GM12864 (cell line): Measurements from ENCODE around the gene HP1BP3.

Experiments used
- DNase-seq: peaks from one replicate; pipeline ENCODE4 v3.0.0-alpha.2; 2011; ENCODE audit warnings: low read depth
- H3K4me3 ChIP-seq: 2 replicates; pipeline ENCODE4 v1.5.1; 2011; ENCODE audit warnings: mild to moderate bottlenecking, low read depth, low read length, control low read depth
- TF ChIP-seq, protein P1 (sequence below): IDR thresholded peaks from 2 replicates; pipeline ENCODE4 v1.5.1; 2011; ENCODE audit warnings: low read depth, mild to moderate bottlenecking, moderate library complexity, low read length, control low read depth, inconsistent platforms; ENCODE audit errors: missing control alignments

The HP1BP3 gene

DNA sequence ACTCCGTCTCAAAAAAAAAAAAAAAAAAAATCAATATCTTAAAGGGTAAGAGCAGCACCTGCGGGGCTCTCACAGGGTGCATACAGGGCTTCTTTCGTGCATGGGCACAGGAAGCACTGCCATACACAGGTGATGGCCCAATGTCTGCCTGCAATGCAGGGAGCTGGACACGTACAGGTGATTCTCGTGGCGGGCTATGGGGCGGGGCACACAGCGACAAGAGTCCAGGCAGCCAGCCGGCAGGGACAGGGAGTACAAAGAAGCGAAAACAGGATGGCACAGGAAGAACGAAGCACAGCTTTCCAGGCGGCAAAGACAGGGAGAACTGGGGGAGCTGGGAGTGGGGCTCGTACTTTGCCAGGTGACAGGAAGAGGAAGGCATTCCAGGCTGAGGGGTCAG, 70.9 kb downstream of the HP1BP3 start:
- TF ChIP-seq, protein P1, sequence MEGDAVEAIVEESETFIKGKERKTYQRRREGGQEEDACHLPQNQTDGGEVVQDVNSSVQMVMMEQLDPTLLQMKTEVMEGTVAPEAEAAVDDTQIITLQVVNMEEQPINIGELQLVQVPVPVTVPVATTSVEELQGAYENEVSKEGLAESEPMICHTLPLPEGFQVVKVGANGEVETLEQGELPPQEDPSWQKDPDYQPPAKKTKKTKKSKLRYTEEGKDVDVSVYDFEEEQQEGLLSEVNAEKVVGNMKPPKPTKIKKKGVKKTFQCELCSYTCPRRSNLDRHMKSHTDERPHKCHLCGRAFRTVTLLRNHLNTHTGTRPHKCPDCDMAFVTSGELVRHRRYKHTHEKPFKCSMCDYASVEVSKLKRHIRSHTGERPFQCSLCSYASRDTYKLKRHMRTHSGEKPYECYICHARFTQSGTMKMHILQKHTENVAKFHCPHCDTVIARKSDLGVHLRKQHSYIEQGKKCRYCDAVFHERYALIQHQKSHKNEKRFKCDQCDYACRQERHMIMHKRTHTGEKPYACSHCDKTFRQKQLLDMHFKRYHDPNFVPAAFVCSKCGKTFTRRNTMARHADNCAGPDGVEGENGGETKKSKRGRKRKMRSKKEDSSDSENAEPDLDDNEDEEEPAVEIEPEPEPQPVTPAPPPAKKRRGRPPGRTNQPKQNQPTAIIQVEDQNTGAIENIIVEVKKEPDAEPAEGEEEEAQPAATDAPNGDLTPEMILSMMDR, result no peak
- H3K4me3 ChIP-seq, result no peak overlapping the region
- DNase-seq, result no peak

DNA sequence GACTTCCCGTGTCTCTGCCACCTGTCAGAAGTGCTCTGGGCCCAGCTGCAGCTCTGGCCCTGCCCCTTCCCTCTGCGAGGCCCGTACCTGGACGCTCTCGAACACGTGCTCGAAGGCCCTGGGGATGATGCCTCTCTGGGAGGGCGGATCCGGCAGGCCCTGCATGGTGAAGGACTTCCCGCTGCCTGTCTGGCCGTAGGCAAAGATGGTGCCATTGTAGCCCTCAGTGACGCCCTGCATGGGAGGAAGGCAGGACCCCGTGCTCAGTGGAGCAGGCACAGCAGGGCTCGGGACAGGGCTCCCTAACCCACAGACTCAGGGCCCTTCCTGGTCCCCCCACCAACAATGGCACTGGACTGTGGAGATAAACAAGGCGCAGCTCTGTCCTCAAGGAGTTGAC, 71.7 kb downstream of the HP1BP3 start:
- DNase-seq, result no peak
- H3K4me3 ChIP-seq, result no peak overlapping the region
- TF ChIP-seq, protein P1, result no peak

DNA sequence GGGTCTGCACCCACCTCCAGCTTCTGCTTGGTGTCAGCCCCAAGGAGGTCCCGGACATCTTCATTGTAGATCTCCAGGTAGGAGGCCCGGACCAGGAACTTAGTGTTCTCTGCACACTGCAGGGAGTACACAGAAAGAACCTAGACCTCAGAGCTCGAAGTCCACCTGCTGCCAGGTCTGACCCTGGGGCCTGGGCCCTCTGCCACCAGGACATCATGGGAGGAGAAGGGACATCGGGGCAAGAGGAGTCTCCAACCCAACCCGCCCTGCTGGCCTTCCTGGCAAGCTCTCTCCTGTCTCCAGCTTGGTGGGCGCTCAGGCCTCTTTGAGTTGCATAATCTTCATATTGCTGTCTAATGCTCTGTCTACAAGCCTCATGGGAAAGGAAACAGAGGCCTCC, 73.7 kb downstream of the HP1BP3 start:
- TF ChIP-seq, protein P1, result no peak
- H3K4me3 ChIP-seq, result no peak overlapping the region
- DNase-seq, result no peak

DNA sequence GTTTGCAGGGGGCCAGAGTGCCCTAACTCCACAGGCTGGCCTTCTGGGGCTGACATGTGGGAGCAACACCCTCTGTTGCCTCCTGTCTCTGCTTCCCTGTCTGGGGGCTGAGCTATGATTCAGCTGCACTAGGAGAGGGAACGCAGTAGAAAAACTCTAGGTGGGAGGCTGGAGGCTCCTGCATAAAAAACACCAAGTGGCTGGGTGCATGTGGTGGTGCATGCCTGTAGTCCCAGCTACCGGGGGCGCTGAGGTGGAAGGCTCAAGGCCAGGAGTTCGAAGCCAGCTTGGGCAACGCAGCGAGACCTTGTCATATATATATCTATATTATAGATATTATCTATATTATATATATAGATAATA, 74.9 kb downstream of the HP1BP3 start:
- TF ChIP-seq, protein P1, result no peak
- no peak overlapping the region for H3K4me3 ChIP-seq
- no peak for DNase-seq

DNA sequence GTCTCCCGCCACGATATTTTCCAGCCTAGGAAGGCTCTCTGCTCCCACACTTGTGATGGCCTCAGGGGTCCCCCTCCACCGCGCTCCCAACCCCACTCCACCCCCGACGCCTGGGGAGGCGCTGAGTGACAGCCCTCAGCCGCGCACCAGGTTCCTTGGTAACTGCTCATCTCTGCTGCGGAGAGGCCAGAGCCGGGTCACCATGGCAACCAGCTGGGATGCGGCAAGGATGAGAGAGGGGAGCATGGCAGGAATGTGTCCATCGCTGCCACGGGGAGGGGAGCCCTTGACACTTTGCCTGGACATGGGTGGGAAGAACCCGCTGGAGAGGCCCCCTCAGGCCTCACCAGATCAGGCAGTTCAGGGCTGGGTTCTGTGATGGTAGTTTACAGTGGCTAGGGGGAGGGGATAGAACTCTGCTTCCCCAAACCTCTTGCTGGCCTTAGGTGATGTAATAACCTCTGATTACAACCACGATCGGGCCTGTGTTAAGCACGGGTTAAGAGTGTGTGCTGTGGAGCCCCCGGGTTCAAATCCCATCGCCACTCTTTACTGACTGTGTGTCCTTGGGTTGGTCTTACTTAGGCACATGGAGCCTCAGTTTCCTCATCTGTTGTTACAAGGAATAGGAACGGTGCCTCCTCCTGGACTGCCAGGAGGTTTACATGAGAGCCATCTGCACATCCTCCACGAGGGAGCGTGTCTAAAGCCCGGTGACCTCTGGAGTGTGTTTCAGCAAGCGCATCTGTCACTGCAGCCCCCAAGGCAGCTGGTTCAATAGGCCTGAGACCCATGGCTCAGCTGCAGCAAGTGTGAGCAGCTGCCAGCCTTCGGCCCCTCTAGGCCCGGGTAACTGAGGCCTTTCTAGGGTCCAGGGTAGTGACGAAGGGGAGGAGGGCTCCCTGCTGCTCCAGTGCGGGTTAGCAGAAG, 75.6 kb downstream of the HP1BP3 start:
- no peak overlapping the region for H3K4me3 ChIP-seq
- TF ChIP-seq, protein P1, result no peak
- DNase-seq, result no peak

DNA sequence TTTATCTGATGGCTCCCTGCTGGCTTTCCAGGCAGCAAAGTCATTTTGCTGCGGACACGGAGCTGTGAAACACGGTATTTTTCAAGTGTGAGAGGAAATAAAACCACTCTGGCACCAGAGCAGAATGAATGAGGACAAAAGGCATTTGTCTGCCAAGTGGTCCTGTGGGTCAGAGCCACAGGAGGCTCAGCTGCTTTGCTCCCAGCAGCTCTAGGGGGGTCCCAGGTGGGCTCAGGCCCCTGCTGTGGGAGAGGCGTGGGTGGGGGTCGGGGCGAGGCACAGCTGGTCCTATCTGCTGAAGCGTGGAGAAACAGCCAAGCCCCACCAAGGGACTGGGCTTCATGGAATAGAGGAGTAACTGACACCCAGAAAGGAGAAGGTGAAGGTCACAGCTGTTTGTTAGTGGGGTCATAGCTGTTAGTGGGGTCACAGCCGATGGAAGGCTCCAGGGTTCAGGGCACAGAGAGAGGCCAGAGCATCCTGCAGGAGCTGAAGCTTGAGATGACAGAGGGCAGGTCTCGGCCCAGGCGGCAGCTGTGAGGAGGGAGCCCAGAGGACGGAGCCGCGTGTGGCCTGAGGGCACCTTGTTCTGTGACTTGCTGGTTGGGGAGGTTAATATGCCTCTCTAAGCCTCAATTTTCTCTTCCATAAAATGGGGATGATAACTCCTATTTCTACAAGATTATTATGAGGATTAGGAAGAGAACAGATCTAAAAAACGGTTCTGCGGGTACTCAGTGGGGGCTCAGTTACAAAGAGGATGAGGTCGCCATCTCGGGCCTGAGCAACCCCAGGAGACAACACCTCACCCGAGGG, 76.4 kb downstream of the HP1BP3 start:
- TF ChIP-seq, protein P1, result no peak
- H3K4me3 ChIP-seq, result no peak overlapping the region
- DNase-seq, result no peak

DNA sequence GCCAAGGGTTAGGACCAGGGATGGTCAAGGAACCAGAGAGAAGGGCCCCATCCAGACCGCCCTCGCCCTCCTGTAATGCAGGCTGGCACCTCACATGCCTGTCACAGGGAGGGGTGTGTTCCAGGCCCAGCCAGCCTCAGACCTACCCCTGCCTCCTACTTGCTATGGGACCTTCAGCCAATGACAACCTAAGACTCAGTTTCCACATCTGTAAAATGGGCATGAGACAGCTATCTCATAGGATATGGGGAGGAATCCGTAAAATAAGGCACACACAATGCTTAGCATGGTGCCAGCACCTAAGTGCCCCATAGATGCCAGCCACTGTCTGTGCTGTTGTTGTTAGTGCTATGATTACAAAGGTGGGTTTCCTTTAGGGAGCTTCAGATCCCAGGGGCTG, 77.2 kb downstream of the HP1BP3 start:
- TF ChIP-seq, protein P1, result no peak
- no peak overlapping the region for H3K4me3 ChIP-seq
- DNase-seq, result no peak
